ENCODE results near the gene PPM1M. TPM values are rescaled to one million over a fixed set of nuclear protein-coding genes. Genes with fewer than 3 reads are reported as not detected.

PPM1M gene, protein sequence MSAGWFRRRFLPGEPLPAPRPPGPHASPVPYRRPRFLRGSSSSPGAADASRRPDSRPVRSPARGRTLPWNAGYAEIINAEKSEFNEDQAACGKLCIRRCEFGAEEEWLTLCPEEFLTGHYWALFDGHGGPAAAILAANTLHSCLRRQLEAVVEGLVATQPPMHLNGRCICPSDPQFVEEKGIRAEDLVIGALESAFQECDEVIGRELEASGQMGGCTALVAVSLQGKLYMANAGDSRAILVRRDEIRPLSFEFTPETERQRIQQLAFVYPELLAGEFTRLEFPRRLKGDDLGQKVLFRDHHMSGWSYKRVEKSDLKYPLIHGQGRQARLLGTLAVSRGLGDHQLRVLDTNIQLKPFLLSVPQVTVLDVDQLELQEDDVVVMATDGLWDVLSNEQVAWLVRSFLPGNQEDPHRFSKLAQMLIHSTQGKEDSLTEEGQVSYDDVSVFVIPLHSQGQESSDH
- total RNA-seq (37.8 and 38.8 TPM in 2 replicates), polyA plus RNA-seq (19.7 and 21.2 TPM in 2 replicates), polyA minus RNA-seq (ENCODE audit: low replicate concordance) (31.2 and 60.9 TPM in 2 replicates)
- polyA plus RNA-seq (2012), result 16.7 and 19.4 TPM in 2 replicates

DNA sequence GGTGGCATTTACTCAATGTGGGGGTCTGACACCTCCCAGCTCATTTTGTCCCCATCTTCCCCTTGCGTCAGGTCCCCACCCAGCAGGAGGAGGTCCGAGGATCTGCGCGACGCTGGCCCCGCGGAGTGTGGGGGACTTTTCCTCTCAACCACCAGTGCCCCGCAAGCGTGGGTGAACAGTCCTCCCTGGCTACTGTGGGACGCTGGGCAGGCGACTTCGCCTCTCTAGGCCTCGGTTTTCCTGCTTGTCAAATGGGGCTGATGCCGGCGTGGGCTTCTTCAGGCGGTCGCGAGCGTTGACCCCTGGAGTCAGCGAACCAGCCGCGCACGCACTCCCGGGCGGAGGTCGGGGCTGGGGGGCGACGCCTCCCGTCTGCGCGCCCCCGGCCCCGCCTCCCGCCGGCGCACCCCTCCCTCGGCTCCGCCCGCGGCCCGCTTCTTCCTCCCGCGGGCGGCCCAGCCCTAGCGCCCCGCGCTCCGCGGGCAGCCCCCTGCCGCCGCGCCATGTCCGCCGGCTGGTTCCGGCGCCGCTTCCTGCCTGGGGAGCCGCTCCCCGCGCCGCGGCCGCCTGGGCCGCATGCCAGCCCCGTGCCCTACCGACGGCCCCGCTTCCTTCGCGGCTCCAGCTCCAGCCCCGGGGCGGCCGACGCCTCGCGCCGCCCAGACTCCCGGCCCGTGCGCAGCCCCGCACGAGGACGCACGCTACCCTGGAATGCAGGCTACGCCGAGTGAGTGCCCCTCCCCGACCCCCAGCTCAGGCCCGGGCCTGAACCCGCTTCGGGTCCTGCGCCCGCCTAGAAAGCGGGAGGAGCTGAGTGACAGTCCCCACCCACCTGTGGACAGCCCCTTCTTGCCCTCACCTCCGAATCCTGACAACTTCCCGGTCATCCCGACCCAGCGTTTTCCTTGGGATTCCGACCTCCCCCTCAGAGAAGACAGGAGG, at the start of gene PPM1M:
TSS of gene PPM1M (plus strand) at position 438 of the 942 bp plus-strand sequence. CDS start at position 504, 66 bp downstream.
- peaks cover 5% of the 10 kb centered on the region for H3K4me1 ChIP-seq (ENCODE audit: control insufficient read depth, extremely low read depth, insufficient read depth, low read length)
- no peaks in the 10 kb centered on the region for H3K79me2 ChIP-seq (ENCODE audit: control insufficient read depth, insufficient read depth, low read length)
- H4K20me1 ChIP-seq (ENCODE audit: control insufficient read depth, extremely low read depth, insufficient read depth, low read length), result no peaks in the 10 kb centered on the region
- peak; percentile 41 to 48 for DNase-seq (ENCODE audit: low read depth in 2 of 2)
- H3K36me3 ChIP-seq (ENCODE audit: control insufficient read depth, insufficient read depth, low read length), result peaks cover 12% of the 10 kb centered on the region
- H3K9ac ChIP-seq (ENCODE audit: insufficient read depth, low read length), result peak within 1 kb of the TSS; percentile 59
- H3K4me2 ChIP-seq (ENCODE audit: extremely low read depth, insufficient read depth, low read length), result peak within 1 kb of the TSS; percentile 92
- TF ChIP-seq EZH2 (IDR thresholded peaks at IDR 0.05; ENCODE audit: low read length, missing control alignments), result no peak
- TF ChIP-seq, protein P1, sequence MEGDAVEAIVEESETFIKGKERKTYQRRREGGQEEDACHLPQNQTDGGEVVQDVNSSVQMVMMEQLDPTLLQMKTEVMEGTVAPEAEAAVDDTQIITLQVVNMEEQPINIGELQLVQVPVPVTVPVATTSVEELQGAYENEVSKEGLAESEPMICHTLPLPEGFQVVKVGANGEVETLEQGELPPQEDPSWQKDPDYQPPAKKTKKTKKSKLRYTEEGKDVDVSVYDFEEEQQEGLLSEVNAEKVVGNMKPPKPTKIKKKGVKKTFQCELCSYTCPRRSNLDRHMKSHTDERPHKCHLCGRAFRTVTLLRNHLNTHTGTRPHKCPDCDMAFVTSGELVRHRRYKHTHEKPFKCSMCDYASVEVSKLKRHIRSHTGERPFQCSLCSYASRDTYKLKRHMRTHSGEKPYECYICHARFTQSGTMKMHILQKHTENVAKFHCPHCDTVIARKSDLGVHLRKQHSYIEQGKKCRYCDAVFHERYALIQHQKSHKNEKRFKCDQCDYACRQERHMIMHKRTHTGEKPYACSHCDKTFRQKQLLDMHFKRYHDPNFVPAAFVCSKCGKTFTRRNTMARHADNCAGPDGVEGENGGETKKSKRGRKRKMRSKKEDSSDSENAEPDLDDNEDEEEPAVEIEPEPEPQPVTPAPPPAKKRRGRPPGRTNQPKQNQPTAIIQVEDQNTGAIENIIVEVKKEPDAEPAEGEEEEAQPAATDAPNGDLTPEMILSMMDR (conservative IDR thresholded peaks at IDR 0.05 in 1 of 2, IDR thresholded peaks at IDR 0.05 in 1 of 2; ENCODE audit: low read depth in 1 of 2, low read length in 2 of 2), result no peak
- H3K9me3 ChIP-seq (ENCODE audit: control insufficient read depth, insufficient read depth, low read depth, low read length), result no peaks in the 10 kb centered on the region
- peak within 1 kb of the TSS; percentile 80 for H2AFZ ChIP-seq (ENCODE audit: low read length)
- H3K27me3 ChIP-seq (ENCODE audit: control insufficient read depth, insufficient read depth, low read length), result no peaks in the 10 kb centered on the region
- peak within 1 kb of the TSS; percentile 46 to 67 (median 58) for H3K4me3 ChIP-seq (replicated peaks in 1 of 4; ENCODE audit: control extremely low read depth in 1 of 4, insufficient read depth in 1 of 4, low read depth in 3 of 4, low read length in 4 of 4)
- peak within 1 kb of the TSS; percentile 42 for H3K27ac ChIP-seq (ENCODE audit: insufficient read depth, low read length)

DNA sequence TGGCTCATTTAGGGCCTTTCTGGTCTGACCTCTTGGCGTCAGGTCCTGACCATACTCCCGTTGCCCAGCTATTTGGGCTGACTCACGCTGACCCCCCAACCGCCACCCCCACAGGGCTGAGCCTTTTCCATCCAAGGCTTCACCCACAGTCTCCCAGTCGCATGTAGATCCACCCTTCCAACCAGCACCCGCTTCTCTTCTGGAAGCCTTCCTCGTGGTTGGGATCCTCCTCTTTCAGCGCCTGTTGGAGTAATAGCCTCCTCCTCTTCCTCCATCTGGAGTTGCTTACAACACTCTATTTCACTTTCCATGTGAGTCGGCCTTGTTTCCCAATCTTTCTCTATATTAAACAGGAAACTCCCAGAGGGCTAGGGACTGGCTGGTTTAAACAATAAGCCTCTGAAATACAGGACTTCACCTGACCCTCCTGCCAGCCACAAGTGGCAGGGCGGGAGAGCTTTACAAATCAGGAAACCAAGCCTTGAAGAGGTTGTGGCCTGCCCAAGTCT, 49.7 kb upstream of the PPM1M start:
- peak overlapping the region; percentile 37 for H3K27ac ChIP-seq (ENCODE audit: insufficient read depth, low read length)
- no peaks in the 10 kb centered on the region for H3K9me3 ChIP-seq (ENCODE audit: control insufficient read depth, insufficient read depth, low read depth, low read length)
- H3K4me3 ChIP-seq (replicated peaks in 1 of 4; ENCODE audit: control extremely low read depth in 1 of 4, insufficient read depth in 1 of 4, low read depth in 3 of 4, low read length in 4 of 4), result no peak overlapping the region
- no peak overlapping the region for H2AFZ ChIP-seq (ENCODE audit: low read length)
- H4K20me1 ChIP-seq (ENCODE audit: control insufficient read depth, extremely low read depth, insufficient read depth, low read length), result no peaks in the 10 kb centered on the region
- no peak overlapping the region for H3K4me2 ChIP-seq (ENCODE audit: extremely low read depth, insufficient read depth, low read length)
- no peaks in the 10 kb centered on the region for H3K36me3 ChIP-seq (ENCODE audit: control insufficient read depth, insufficient read depth, low read length)
- TF ChIP-seq, protein P1 (conservative IDR thresholded peaks at IDR 0.05 in 1 of 2, IDR thresholded peaks at IDR 0.05 in 1 of 2; ENCODE audit: low read depth in 1 of 2, low read length in 2 of 2), result no peak
- no peak for TF ChIP-seq EZH2 (IDR thresholded peaks at IDR 0.05; ENCODE audit: low read length, missing control alignments)
- H3K4me1 ChIP-seq (ENCODE audit: control insufficient read depth, extremely low read depth, insufficient read depth, low read length), result peaks cover 42% of the 10 kb centered on the region
- peaks cover 15% of the 10 kb centered on the region for H3K79me2 ChIP-seq (ENCODE audit: control insufficient read depth, insufficient read depth, low read length)
- peak; percentile 23 to 80 for DNase-seq (ENCODE audit: low read depth in 2 of 2)
- H3K27me3 ChIP-seq (ENCODE audit: control insufficient read depth, insufficient read depth, low read length), result no peaks in the 10 kb centered on the region
- H3K9ac ChIP-seq (ENCODE audit: insufficient read depth, low read length), result no peak overlapping the region
